Upper lobe of left lung (tissue), 6 donors: ENCODE data around the gene SERTAD2. TPM values are rescaled to one million over a fixed set of nuclear protein-coding genes. Genes with fewer than 3 reads are reported as not detected.

ENCODE experiments used
- ATAC-seq, 2 donors: fragments of 200-7000 bp; cut with Tn5 transposase; one replicate each; pipeline ENCODE4 v1.9.1; 2022; ENCODE audit warnings: mild to moderate bottlenecking in 2 of 2, moderate library complexity in 2 of 2; ENCODE audit not compliant: low FRiP score in 2 of 2
- DNase-seq, 2 donors: peaks; one replicate each; pipeline ENCODE4 v3.0.0-alpha.2; 2019 to 2020
- H3K27ac ChIP-seq, 4 donors: fragments of 200-600 bp; sonication (generic); one replicate each; pipeline ENCODE4 v1.5.1; 2016 to 2019
- H3K27me3 ChIP-seq, 4 donors: fragments of 200-600 bp; sonication (generic); one replicate each; pipeline ENCODE4 v1.5.1; 2017 to 2019
- H3K36me3 ChIP-seq, 4 donors: fragments of 200-600 bp; sonication (generic); one replicate each; pipeline ENCODE4 v1.5.1; 2016 to 2019
- H3K4me1 ChIP-seq, 4 donors: fragments of 200-600 bp; sonication (generic); one replicate each; pipeline ENCODE4 v1.5.1; 2018 to 2019
- H3K4me3 ChIP-seq, 4 donors: fragments of 200-600 bp; sonication (generic); one replicate each; pipeline ENCODE4 v1.5.1; 2017 to 2019; ENCODE audit warnings: mild to moderate bottlenecking in 2 of 4, moderate library complexity in 1 of 4
- H3K9me3 ChIP-seq, 4 donors: fragments of 200-600 bp; sonication (generic); one replicate each; pipeline ENCODE4 v1.5.1; 2018 to 2019
- EP300 ChIP-seq, 4 donors: sonication (generic); formaldehyde crosslinking; IDR thresholded peaks; one replicate each; pipeline ENCODE4 v1.5.1; 2017; ENCODE audit warnings: antibody characterized with exemption in 4 of 4, control low read depth in 2 of 4
- POLR2A ChIP-seq, 4 donors: fragments of 450-650 bp; IDR thresholded peaks; one replicate each; pipeline ENCODE4 v1.5.1; 2016 to 2017; ENCODE audit warnings: antibody characterized with exemption in 4 of 4, mild to moderate bottlenecking in 2 of 4
- POLR2AphosphoS5 ChIP-seq, 2 donors: sonication (generic); formaldehyde crosslinking; IDR thresholded peaks; one replicate each; pipeline ENCODE4 v1.5.1; 2017; ENCODE audit warnings: antibody characterized with exemption in 2 of 2
- WGBS, 2 donors: methylation state at CpG; one replicate each; pipeline ENCODE4 v1.1.5; 2017 to 2018; 5-methylcytosine and 5-hydroxymethylcytosine counted together
- total RNA-seq, 6 donors: library from RNA; depleted of rRNA in 4 of 6; stranded (reverse); fragments of >200 nt in 4 of 6; gene quantifications; one replicate each; pipeline versions ENCODE4 v1.1.0 to v1.2.1, GENCODE V29; 2016 to 2021
- TF ChIP-seq, protein P1 (sequence below), 6 experiments: fragments of 450-650 bp in 4 of 6; fragments of 200-600 bp in 2 of 6; sonication (generic) in 2 of 6; IDR thresholded peaks; one replicate each; pipeline ENCODE4 v1.5.1; 2016 to 2019; ENCODE audit warnings: antibody characterized with exemption in 6 of 6
- donor health status: DM: no; HTN: no; CAD: no; lungs with moderate emphysema.
- donor health status: DM: no; HTN: yes; CAD: no; lungs with severe emphysema.

SERTAD2 gene
- total RNA-seq, 6 donors from 2014 or later: 10.4 to 43.0 (median 20.0) TPM

DNA sequence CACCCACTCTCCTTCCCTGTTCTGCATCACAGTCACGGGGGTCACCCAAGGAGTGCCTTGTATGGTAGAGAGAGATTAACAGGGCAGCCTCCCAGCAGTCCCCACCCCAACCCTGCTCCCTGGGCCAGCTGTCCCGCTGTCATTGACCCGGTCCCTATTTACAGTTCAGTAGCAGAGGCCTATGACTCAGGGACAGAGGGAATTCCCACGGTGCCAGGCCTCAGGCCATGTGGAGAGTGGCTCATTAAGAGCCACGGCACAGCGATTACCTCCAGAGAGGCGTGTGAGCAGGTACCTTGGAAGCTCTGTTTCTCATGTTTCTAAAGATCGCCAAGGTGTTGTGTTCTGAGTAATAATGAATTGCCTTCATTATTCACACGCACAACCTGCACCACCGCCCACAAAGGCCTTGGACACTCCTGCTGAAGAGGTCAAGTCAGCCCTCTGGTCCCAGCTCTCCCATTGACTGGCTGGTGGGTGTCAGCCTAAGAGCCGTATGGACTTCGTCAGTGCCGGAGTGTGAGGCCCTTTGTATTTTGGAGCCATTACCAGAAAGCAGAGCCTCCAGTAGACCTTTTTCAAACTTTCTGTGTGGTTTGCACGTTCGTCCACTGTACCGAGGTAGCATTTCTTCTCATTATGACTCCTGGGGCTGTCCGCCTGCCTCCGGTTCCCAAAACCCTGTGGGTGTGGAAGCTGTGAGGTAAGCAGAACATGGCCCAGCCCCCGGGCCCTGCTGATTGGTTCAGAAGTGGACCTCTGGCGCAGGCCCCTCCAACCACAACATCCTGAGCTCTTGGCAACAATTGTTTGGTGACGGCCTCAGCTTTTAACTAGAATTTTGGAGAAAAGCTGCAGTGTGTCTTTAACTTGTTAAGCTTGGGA, 47.0 kb downstream of the SERTAD2 start:
- H3K4me3 ChIP-seq: peak overlapping the region in 3 of 4 donors; percentile 6 to 28 (median 14)
- no peaks in the 10 kb centered on the region for H3K27me3 ChIP-seq
- H3K36me3 ChIP-seq: no peaks in the 10 kb centered on the region
- ATAC-seq (peak; percentile 85 to 93), DNase-seq (peak in 1 of 2 donors; percentile 88)
- H3K9me3 ChIP-seq: no peaks in the 10 kb centered on the region
- peak overlapping the region in 2 of 4 donors; percentile 32 to 59 for H3K27ac ChIP-seq
- H3K4me1 ChIP-seq: peaks cover 12 to 32% (median 20%) of the 10 kb centered on the region in 4 donors
- WGBS, 2 donors: 61 to 75% methylated on average over 18 to 21 of the region's 21 CpGs
- TF ChIP-seq EP300 (IDR thresholded peaks at IDR 0.05): no peak
- peak in 1 of 2 donors; percentile 35 for TF ChIP-seq POLR2AphosphoS5 (IDR thresholded peaks at IDR 0.05)
- peak in 1 of 4 donors; percentile 53 for TF ChIP-seq POLR2A (IDR thresholded peaks at IDR 0.05)

DNA sequence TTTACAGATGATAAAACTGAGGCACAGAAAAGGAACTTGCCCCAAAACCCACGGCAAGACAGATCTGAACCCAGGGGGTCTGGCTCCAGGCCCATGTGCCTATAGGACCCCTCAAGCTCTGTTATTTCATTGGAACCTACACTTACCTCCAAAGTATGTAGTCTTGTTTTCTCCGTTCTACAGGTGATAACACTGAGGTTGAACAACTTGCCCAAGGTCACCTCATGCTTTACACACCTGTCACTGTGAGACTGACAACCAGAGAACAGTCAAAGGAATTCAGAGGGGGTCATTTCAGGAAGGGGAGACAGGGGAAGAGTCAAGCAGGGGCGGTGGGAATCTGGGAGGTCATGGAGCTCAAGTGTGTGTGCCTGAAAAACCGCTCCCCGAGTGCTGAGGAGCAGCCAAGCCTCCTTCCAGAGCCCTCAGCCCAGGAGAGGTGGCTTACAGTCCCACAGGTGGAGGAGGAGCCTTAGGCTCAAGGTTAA, 47.7 kb downstream of the SERTAD2 start:
- DNase-seq: no peak
- no peak overlapping the region for H3K4me3 ChIP-seq
- H3K36me3 ChIP-seq: no peaks in the 10 kb centered on the region
- H3K27me3 ChIP-seq: no peaks in the 10 kb centered on the region
- H3K4me1 ChIP-seq: peaks cover 12 to 32% (median 20%) of the 10 kb centered on the region in 4 donors
- H3K27ac ChIP-seq: no peak overlapping the region
- no peaks in the 10 kb centered on the region for H3K9me3 ChIP-seq
- 87 to 89% methylated on average over 3 to 5 of the region's 5 CpGs for WGBS, 2 donors
- ATAC-seq: no peak
- TF ChIP-seq POLR2AphosphoS5 (IDR thresholded peaks at IDR 0.05) (no peak), EP300 (IDR thresholded peaks at IDR 0.05) (no peak), POLR2A (IDR thresholded peaks at IDR 0.05) (no peak)
- TF ChIP-seq, protein P1, sequence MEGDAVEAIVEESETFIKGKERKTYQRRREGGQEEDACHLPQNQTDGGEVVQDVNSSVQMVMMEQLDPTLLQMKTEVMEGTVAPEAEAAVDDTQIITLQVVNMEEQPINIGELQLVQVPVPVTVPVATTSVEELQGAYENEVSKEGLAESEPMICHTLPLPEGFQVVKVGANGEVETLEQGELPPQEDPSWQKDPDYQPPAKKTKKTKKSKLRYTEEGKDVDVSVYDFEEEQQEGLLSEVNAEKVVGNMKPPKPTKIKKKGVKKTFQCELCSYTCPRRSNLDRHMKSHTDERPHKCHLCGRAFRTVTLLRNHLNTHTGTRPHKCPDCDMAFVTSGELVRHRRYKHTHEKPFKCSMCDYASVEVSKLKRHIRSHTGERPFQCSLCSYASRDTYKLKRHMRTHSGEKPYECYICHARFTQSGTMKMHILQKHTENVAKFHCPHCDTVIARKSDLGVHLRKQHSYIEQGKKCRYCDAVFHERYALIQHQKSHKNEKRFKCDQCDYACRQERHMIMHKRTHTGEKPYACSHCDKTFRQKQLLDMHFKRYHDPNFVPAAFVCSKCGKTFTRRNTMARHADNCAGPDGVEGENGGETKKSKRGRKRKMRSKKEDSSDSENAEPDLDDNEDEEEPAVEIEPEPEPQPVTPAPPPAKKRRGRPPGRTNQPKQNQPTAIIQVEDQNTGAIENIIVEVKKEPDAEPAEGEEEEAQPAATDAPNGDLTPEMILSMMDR (IDR thresholded peaks at IDR 0.05): no peak

DNA sequence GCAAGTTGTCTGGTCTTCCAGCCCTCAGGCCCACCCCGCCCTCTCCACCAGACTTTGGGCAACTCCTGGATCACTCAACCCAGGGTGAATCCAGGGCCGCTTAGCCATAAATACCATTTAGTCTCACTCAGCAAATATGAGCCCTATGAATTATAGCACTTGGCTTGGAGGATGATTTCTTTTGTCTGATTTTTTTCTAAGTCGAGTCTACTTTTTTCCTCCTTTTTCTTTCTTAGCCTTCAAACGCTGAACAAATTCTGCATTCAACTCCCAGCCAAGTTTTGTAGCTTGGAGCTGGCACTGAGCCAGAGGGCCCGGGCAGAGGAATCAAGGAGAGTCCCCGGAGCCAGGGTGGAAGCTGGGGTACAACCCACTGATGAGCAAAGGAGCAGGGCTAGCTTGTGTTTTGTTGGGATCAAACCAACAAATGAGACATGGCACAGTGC, 48.7 kb downstream of the SERTAD2 start:
- WGBS, 2 donors: 53 to 65% methylated on average over 6 of the region's 6 CpGs
- TF ChIP-seq, protein P1 (IDR thresholded peaks at IDR 0.05): no peak
- TF ChIP-seq EP300 (IDR thresholded peaks at IDR 0.05) (no peak), POLR2A (IDR thresholded peaks at IDR 0.05) (no peak), POLR2AphosphoS5 (IDR thresholded peaks at IDR 0.05) (no peak)
- no peak overlapping the region for H3K4me3 ChIP-seq
- no peaks in the 10 kb centered on the region for H3K27me3 ChIP-seq
- peaks cover 12 to 32% (median 20%) of the 10 kb centered on the region in 4 donors for H3K4me1 ChIP-seq
- no peaks in the 10 kb centered on the region for H3K9me3 ChIP-seq
- DNase-seq (no peak), ATAC-seq (peak in 1 of 2 donors; percentile 57)
- no peak overlapping the region for H3K27ac ChIP-seq
- no peaks in the 10 kb centered on the region for H3K36me3 ChIP-seq

DNA sequence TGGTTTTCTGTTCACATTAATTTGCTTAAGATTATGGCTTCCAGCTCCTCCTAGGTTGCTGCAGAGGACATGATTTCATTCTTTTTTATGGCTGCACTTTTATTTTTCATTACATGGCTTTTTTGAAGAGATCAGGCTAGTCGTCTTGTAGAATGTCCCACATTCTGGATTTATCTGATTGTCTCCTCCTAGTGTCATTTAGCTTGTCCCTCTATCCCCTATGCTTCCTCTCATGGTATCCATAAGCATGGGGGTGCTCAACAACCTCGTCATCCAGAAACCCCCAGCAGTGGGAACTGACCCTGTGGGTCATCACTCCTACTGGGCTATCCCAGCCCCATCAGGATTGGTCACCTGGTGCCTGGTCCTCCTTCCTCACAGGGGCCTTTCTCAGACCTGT, 49.6 kb downstream of the SERTAD2 start:
- TF ChIP-seq EP300 (IDR thresholded peaks at IDR 0.05) (no peak), POLR2A (IDR thresholded peaks at IDR 0.05) (no peak), POLR2AphosphoS5 (IDR thresholded peaks at IDR 0.05) (no peak)
- TF ChIP-seq, protein P1 (IDR thresholded peaks at IDR 0.05): no peak
- Histone ChIP-seq H3K27ac (no peak overlapping the region), H3K4me1 (peaks cover 12 to 29% (median 18%) of the 10 kb centered on the region in 4 donors), H3K27me3 (no peaks in the 10 kb centered on the region), H3K36me3 (no peaks in the 10 kb centered on the region), H3K9me3 (no peaks in the 10 kb centered on the region), H3K4me3 (no peak overlapping the region)
- WGBS, 2 donors: 96 to 100% methylated on average over 2 of the region's 2 CpGs
- ATAC-seq (no peak), DNase-seq (no peak)

DNA sequence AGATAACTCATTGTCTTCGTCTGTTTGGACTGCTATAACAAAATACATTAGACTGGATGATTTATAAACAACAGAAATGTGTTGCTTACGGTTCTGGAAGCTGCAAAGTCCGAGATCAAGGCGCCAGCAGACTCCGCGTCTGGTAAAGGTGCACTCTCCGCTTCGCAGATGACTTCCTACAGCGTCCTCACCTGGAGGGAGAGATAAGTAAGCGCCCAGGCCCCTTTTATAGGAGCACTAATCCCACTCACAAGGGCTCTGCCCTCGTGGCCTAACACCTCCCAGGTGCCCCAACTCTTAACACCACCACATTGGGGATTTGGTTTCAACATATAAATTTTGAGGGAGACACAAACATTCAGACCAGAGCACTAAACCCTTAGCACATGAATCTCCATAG, 51.3 kb downstream of the SERTAD2 start:
- 85 to 96% methylated on average over 11 of the region's 11 CpGs for WGBS, 2 donors
- ATAC-seq (no peak), DNase-seq (no peak)
- Histone ChIP-seq H3K4me1 (peaks cover 1 to 13% (median 6%) of the 10 kb centered on the region in 4 donors), H3K4me3 (no peak overlapping the region), H3K9me3 (no peaks in the 10 kb centered on the region), H3K36me3 (no peaks in the 10 kb centered on the region), H3K27me3 (no peaks in the 10 kb centered on the region), H3K27ac (no peak overlapping the region)
- TF ChIP-seq EP300 (IDR thresholded peaks at IDR 0.05): no peak
- TF ChIP-seq, protein P1 (IDR thresholded peaks at IDR 0.05): no peak
- TF ChIP-seq POLR2A (IDR thresholded peaks at IDR 0.05): no peak
- TF ChIP-seq POLR2AphosphoS5 (IDR thresholded peaks at IDR 0.05): no peak
